ENCODE measurements around the gene SH2B3.
A peak's percentile ranks its signal among the peaks of the same experiment; 100 is the strongest.

DNA sequence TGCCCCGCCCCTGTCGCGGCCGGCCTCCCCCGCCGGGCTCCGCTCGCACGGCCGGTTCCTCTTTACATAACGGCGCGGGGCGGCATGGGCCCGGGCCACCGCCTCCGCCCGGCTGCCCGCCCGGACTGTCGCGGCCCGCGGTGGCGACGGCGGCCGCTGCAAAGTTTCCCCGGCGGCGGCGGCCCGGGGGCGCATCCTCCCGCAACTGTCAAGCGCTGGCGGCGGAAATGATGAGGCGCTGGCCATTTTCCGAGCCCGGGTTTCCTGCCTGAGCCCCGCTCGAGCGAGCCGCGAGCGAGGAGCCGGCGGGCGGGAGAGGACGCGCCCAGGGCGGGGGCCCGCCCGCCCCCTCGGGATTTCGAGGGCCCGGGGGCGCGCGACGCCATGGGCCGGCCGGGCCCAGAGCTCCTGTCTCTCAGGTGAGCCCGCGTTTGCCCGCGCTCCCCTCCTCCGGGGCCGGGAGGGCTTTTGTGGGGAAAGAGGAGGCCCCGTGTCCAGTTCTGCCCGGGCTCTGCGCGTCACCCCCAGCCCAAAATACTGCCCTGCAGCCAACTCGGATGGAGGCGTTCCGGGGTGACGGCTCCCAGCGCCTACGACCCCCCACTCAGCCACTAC lies at the start of gene SH2B3:
- TF ChIP-seq, protein P1, sequence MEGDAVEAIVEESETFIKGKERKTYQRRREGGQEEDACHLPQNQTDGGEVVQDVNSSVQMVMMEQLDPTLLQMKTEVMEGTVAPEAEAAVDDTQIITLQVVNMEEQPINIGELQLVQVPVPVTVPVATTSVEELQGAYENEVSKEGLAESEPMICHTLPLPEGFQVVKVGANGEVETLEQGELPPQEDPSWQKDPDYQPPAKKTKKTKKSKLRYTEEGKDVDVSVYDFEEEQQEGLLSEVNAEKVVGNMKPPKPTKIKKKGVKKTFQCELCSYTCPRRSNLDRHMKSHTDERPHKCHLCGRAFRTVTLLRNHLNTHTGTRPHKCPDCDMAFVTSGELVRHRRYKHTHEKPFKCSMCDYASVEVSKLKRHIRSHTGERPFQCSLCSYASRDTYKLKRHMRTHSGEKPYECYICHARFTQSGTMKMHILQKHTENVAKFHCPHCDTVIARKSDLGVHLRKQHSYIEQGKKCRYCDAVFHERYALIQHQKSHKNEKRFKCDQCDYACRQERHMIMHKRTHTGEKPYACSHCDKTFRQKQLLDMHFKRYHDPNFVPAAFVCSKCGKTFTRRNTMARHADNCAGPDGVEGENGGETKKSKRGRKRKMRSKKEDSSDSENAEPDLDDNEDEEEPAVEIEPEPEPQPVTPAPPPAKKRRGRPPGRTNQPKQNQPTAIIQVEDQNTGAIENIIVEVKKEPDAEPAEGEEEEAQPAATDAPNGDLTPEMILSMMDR (IDR thresholded peaks at IDR 0.05): no peak
- peak in 1 of 2 donors; percentile 53 for TF ChIP-seq POLR2A (IDR thresholded peaks at IDR 0.05)

Measured in thyroid gland (tissue), 4 donors.